Activated CD4-positive, alpha-beta T cell treated with anti-CD3 and anti-CD28 coated beads, Interleukin-2, Interleukin-4, amounts not matched to agents 100 ng/mL and 50 ng/mL, durations not matched to agents 16 hours and 8 hours (primary cell): ENCODE results near the gene WWOX.
"Not testable (repeated sequence)": the region's sequence is repeated elsewhere in the genome, so short reads cannot be mapped to it uniquely, and the experiment has no call there.

ENCODE experiments used
- DNase-seq: peaks from one replicate; pipeline ENCODE4 v3.0.0-alpha.2; 2020; ENCODE audit warnings: low spot score

Gene WWOX

DNA sequence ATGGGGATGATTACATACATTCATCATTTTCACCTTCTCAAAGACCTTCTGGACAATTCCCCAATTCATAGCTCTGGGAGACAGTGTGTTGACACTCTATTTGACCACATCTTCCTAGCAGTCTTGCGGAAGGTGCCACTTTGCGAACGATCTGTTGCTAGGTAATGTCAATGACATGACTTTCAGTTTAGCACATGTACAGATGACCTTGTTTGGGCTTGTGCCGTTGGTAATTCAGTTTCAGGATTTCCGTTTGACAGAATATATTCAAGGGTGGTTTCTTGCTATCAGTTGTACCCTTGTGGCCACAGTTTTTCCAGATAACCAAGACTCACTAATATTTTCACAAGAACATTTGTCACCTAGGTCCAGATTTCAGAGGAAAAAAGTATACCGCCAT, 478.2 kb downstream of the WWOX start:
- no peak for DNase-seq

GRCh38 chr16:78579020-78579419, 479.6 kb downstream of the WWOX start:
- DNase-seq: no peak

DNA sequence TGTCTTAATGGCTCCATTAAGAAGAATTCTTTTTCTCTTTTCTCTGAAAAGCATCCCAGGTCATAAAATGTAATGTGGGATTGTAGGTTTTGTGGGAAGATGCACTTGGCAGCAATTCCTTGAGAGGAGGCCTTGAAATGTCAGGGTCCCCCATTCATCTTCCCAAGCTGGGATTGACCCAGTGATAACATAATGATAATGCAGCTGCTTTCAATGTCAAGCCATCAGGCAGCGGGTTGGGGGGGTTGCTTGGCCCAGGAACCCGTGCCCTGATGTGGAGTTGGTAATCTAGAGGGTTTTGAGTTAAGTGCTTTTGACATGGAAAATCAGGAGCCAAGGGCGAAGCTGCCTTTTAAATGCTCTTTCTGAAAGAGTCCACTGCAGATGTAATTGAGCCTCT, 484.0 kb downstream of the WWOX start:
- no peak for DNase-seq

DNA sequence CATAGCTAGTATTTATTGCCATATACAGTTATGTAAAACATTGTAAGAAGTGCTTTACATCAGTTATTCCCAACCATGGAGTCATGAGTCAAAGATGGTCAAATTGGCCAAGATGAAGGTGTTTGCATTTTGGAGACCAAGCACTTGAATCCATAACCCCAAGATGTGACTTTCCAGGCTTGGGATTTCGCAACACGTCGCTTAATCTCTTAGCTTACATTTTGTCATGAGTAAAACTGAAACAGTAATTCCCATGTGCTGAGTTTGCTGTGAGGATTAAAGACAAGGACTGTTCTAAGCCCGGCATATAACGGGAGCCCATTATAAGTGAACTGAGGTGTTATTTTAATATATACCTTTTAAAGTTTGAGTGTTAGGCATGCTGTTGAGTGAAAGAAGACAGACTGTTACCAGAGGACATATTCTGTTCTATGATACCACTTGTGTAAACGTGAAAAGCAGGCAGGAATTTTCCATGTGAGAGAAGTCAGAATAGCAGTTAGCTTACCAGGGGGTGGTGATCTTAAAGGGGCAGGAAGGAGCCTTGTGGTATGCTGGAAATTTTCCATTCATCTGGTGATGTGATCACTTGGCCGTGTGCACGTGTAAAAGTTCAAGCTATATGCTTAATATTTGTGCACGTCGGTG, 484.9 kb downstream of the WWOX start:
- DNase-seq: no peak

DNA sequence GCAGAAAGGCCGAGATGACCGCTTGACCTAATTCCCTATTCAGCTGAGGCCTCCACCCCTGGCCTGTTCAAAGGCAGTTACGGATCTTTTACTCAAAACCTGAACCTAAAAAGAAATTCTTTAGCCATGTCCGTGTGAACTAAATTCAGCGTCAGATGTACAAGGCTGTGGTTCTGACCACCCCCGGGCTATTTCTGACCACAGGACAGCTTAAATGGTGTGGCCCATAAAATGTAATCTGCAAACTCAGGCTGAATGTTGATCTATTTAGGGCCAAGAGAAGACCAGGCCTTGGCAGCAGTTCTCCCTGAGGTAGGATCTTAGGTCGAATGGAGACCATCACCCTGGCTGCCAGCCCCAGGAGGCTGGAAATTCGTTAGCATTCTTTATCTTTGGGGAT, 485.5 kb downstream of the WWOX start:
- DNase-seq: no peak

DNA sequence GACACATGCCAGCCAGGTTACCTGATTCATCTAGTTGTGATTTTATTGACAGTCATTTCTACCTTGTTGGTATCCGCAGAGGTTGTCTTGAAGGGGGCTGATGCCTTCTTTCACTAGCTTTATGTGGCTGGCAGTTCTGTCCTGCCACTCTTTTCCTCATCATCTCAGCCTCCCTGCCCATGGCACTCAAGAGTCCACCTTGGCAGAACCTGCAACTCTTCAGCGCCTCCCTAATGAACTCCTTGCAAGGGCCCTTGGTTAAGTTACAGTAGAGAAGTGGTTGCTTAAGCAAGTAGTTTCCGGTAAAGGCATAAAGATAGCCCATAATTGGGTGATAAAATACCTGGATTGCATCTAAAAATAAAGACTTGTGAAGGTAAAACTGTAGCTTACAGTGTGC, 489.9 kb downstream of the WWOX start:
- no peak for DNase-seq

- no peak for DNase-seq
Measured at GRCh38 chr16:78591682-78592103, 492.2 kb downstream of the WWOX start.

GRCh38 chr16:78592111-78592510, 492.7 kb downstream of the WWOX start:
- no peak for DNase-seq

- no peak for DNase-seq
Measured at GRCh38 chr16:78593352-78593751, 493.9 kb downstream of the WWOX start.

DNA sequence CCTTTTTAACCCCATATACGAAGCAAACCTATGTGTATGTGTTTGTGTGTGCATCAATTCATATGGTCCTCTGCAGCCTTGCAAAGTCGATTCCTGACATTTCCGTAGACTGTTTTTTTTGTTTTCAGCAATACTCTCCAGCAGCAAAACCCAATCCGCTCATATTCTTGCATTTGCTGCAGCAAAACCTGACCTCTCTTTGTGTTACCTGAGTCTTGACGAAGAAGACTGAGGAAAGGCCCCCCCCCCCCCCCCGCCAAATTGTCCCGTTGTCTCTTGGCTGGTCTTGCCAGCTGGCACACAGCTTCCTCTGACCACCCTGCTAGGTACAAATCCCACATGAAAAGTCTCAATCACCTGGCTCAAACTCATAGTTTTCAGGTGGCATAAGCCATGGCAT, 494.7 kb downstream of the WWOX start:
- DNase-seq: no peak

GRCh38 chr16:78596348-78596995, 497.0 kb downstream of the WWOX start:
- no peak for DNase-seq

DNA sequence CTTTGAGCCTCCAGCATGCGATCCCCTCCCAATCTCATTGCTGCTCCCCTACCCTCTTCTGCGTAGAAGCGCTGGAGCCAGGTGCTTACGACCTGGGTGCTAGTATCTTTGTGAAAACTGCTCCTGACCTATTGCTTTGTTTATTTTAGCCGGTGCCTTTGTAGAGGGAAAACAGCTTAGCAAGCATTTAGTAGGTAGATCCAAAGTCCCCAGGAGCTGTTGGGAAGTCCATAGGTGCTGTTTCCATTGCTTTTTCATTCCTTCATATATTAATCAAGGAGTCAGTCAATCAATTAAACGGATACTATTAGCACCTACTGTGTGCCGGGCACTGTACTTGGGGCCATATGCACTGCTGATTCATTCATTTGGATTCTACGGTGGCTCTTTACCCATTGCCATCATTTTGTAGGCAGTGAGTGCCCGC, 497.6 kb downstream of the WWOX start:
- no peak for DNase-seq

GRCh38 chr16:78597809-78598570, 498.5 kb downstream of the WWOX start:
- DNase-seq: no peak

GRCh38 chr16:78599271-78599670, 499.8 kb downstream of the WWOX start:
- DNase-seq: no peak

- DNase-seq: not testable (repeated sequence)
Measured at GRCh38 chr16:78604423-78605062, 505.1 kb downstream of the WWOX start.

DNA sequence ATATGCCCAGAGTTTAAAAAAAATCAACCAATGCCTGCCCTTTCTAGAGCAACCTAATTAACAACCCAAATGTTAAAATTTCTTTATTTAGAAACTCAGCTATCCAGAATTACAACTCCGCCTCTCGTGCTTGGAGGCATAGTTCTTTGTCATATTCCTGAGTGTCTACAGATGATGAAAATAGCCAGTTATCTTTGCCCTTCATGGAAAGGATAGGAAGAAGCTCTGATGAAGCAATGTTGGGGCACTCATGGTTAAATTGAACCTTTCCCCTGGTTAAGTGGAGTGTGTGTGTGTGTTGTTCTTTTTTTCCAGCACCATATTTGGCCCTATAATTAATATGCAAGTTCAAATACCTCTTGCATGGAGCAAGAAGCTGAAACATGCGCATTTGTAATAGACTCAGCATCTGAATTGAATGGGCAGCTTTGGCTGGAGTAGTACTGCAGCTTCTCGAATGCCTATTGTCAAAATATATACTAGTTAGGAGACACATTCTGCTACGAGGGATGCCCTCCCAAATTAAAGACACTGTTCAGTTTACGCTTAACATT, 506.2 kb downstream of the WWOX start:
- DNase-seq: no peak

DNA sequence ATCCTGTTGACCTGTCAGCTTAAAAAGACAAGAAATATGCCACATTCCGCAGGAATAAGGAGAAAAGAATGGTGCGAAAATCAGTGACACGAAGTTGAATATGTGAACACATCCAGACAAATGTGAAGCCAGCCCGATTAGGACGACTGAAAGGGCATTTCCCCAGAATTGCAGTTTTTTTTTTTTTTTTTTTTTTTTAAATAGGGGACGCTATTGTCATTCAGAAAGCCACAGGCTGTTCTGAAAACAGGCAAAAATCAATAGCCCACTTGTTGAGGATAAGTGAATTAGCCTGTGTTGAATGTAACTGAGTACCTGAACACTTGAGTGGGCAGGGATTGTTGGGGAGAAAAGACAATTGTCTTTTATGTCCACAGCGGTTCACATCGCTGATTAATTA, 507.1 kb downstream of the WWOX start:
- no peak for DNase-seq

GRCh38 chr16:78607022-78607421, 507.6 kb downstream of the WWOX start:
- DNase-seq: no peak

- DNase-seq: no peak
Measured at GRCh38 chr16:78607465-78607864, 508.0 kb downstream of the WWOX start.

DNA sequence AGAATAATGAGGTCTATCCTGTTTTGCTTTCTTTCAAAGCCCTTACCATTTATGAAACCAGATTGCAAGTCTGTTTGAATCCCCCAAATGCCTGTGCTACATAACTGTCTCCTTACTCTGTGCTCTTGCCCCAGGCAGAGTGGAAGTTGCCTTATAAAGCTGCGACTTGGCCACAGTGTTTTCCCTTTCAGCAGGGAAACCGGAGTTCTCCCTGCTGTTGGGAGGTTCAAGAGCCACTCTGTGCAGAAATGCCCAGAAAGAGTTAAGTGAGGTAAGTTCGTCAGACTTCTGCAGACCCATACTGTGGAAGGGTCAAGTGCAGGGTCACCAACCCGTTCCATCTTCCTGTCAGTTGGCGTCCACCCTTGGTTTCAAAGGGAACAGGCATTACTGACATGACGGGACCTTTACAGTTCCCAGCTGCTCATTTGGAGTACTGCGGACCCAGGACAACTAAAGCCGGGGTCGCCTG, 508.9 kb downstream of the WWOX start:
- no peak for DNase-seq

- no peak for DNase-seq
Measured at GRCh38 chr16:78609402-78610274, 510.2 kb downstream of the WWOX start.
